ENCODE results near the gene LDLRAP1. TPM values are rescaled to one million over a fixed set of nuclear protein-coding genes. Genes with fewer than 3 reads are reported as not detected.
"Not testable (repeated sequence)": the region's sequence is repeated elsewhere in the genome, so short reads cannot be mapped to it uniquely, and the experiment has no call there.

LDLRAP1 gene
- total RNA-seq: 10 to 100 TPM; 37.7 to 40.2 TPM
- long read RNA-seq, transcript LDLRAP1-201 (9 exons, 2,940 nt): major isoform, 42 of 143 reads
- long read RNA-seq, partial matches to known transcripts: 10 of 143 reads
- long read RNA-seq, other reads (novel, unspliced or antisense): 88 of 143 reads

- intact Hi-C loops (cut with DNase I, micrococcal nuclease): no loop called here
- DNase-seq: peak; percentile 56 to 80
- peak; percentile 90 for ATAC-seq
Observed at GRCh38 chr1:25543425-25544242, at the start of gene LDLRAP1. Gene LDLRAP1 (plus strand): TSS chr1:25543606. CDS start chr1:25543699, 93 bp downstream.

- ATAC-seq (no peak), DNase-seq (no peak)
- intact Hi-C loops (cut with DNase I, micrococcal nuclease): no loop called here
Observed at GRCh38 chr1:25494952-25495351, 48.5 kb upstream of the LDLRAP1 start.

- ATAC-seq: peak; percentile 1
- no peak for DNase-seq
- intact Hi-C loops (cut with DNase I, micrococcal nuclease): no loop called here
Observed at GRCh38 chr1:25500694-25501093, 42.7 kb upstream of the LDLRAP1 start.

- intact Hi-C loops (cut with DNase I, micrococcal nuclease): no loop called here
- DNase-seq (peak in 1 of 2 donors; percentile 48), ATAC-seq (peak; percentile 92)
Observed at GRCh38 chr1:25501235-25502058, 42.0 kb upstream of the LDLRAP1 start.

GRCh38 chr1:25502957-25503356 is 40.4 kb upstream of the LDLRAP1 start:
- intact Hi-C loops (cut with DNase I, micrococcal nuclease): no loop called here
- ATAC-seq: no peak
- DNase-seq: no peak

GRCh38 chr1:25503551-25504426 is 39.6 kb upstream of the LDLRAP1 start:
- intact Hi-C loops (cut with DNase I, micrococcal nuclease): no loop called here
- ATAC-seq (peak; percentile 62), DNase-seq (peak; percentile 67 to 82)

- DNase-seq (no peak), ATAC-seq (no peak)
- intact Hi-C loops (cut with DNase I, micrococcal nuclease): no loop called here
Observed at GRCh38 chr1:25504706-25505595, 38.5 kb upstream of the LDLRAP1 start.

- ATAC-seq: no peak
- intact Hi-C loops (cut with DNase I, micrococcal nuclease): no loop called here
- no peak for DNase-seq
Observed at GRCh38 chr1:25505656-25506385, 37.6 kb upstream of the LDLRAP1 start.

GRCh38 chr1:25506566-25507463 is 36.6 kb upstream of the LDLRAP1 start:
- ATAC-seq (peak; percentile 13), DNase-seq (peak; percentile 54 to 63)
- intact Hi-C loops (cut with DNase I, micrococcal nuclease): not testable (repeated sequence)

GRCh38 chr1:25513666-25514065 is 29.7 kb upstream of the LDLRAP1 start:
- ATAC-seq: no peak
- intact Hi-C loops (cut with DNase I, micrococcal nuclease): no loop called here
- DNase-seq: no peak

- intact Hi-C loops (cut with DNase I, micrococcal nuclease): no loop called here
- DNase-seq (no peak), ATAC-seq (no peak)
Observed at GRCh38 chr1:25515033-25515432, 28.4 kb upstream of the LDLRAP1 start.

- intact Hi-C loops (cut with DNase I, micrococcal nuclease): no loop called here
- no peak for ATAC-seq
- DNase-seq: no peak
Observed at GRCh38 chr1:25516686-25517085, 26.7 kb upstream of the LDLRAP1 start.

GRCh38 chr1:25517476-25518394 is 25.7 kb upstream of the LDLRAP1 start:
- DNase-seq (no peak), ATAC-seq (no peak)
- intact Hi-C loops (cut with DNase I, micrococcal nuclease): no loop called here

- intact Hi-C loops (cut with DNase I, micrococcal nuclease): loop anchor here in 1 of 2 donors (10.0 kb wide), 1 partner anchor 115 kb away; no protein-coding TSS in a partner anchor
- no peak for ATAC-seq
- DNase-seq: no peak
Observed at GRCh38 chr1:25519624-25520023, 23.8 kb upstream of the LDLRAP1 start.

- ATAC-seq: peak; percentile 58
Observed at GRCh38 chr1:25520446-25521061, 22.9 kb upstream of the LDLRAP1 start.

More at GRCh38 chr1:25520446-25521061, 22.9 kb upstream of the LDLRAP1 start:
- intact Hi-C loops (cut with DNase I, micrococcal nuclease): loop anchor here in 1 of 2 donors (10.0 kb wide), 1 partner anchor 116 kb away; no protein-coding TSS in a partner anchor
- peak in 1 of 2 donors; percentile 81 for DNase-seq

Measured in left colon (tissue), 2 donors.